ENCODE results near the gene GNAQ.
"Not testable (repeated sequence)": the region's sequence is repeated elsewhere in the genome, so short reads cannot be mapped to it uniquely, and the experiment has no call there.

The GNAQ gene

GRCh38 chr9:77759391-77759790 lies 272.2 kb downstream of the GNAQ start:
- no peak for DNase-seq

GRCh38 chr9:77756449-77756848 lies 275.2 kb downstream of the GNAQ start:
- no peak for DNase-seq

DNA sequence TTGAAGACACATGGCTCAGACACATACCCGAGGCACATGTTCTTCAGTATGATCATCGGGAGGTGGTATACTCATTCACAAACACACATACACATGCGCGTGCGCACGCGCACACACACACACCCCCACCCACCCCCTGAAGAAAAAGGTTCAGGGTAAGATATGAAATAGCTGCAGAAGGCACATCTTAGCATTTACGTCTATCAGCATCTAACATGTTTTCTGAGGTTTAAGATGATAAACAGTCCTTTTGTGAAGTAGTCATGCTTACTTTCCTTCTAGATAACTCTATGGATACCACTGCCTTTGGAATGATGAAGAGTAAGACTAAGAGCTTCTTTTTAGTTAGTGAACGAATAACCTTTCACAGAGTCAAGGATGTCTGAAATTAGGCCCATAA lies 278.4 kb downstream of the GNAQ start:
- DNase-seq = no peak

GRCh38 chr9:77752554-77752953 lies 279.1 kb downstream of the GNAQ start:
- DNase-seq = no peak

DNA sequence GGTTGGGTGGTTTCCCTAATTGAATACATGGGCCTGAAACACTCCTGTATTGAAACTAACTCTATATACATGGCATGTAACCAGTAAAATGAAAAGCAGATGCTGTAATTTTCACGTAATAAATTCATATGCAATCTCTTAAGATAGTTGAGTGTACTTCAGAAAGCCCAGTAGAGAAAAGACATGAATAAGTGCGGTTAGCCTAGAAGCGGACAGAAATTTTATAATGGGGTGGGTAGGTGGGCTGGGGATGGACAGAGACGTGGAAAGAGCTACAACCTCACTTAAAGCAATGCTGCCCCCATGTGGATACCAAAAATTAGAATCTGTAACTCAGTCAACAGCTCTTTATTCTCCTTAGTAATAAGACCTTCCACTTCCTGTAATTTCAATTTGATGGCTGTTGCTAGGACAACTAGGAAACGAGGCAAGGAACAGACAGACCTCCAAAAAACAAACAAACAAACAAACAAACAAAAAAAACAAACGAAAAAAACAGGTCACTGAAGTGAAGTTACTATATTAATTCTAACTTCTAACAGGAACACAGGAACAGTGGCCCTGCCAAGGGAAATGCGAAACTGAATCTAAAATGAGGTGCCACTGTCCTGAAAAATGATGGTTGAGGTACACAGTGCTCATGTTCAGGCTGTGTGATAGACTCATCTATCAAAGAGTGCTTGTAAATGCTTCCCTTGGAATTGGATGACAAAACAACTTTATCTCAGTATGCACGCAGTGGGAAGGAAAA lies 280.1 kb downstream of the GNAQ start:
- DNase-seq = peak; percentile 61 to 69

- DNase-seq = no peak
These were observed 280.6 kb downstream of the GNAQ start for GRCh38 chr9:77750981-77751340.

GRCh38 chr9:77750284-77750683 lies 281.3 kb downstream of the GNAQ start:
- DNase-seq = no peak

DNA sequence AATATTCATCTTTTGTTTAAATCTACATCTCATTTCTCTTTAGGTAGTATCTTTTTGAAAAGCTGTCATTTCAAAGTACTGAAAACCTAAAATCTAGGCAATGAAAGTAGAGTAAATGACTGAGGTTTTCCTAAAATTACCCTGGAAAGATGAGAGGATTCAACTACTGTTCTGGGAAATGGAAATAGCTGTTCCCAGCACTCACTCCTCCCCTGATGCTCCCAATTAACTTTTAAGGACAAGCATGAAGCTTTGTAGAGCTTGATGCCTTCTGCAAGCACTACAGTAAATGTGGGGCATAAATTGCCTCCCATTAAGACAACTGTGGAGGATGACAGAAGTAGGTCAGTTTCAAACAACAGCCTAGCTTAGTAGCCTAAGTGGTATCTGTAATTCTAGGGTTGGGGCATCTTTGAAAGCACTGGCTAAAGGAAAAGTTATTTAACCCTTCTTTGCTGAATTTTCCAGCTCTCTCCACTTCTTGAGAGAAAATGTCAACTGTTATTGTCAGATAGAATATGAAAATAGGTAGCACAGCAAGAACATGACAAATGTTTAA lies 283.3 kb downstream of the GNAQ start:
- no peak for DNase-seq

- DNase-seq = no peak
These were observed 284.4 kb downstream of the GNAQ start for GRCh38 chr9:77747163-77747562.

GRCh38 chr9:77744841-77745430 lies 286.7 kb downstream of the GNAQ start:
- DNase-seq = no peak

- no peak for DNase-seq
These were observed 288.2 kb downstream of the GNAQ start for GRCh38 chr9:77743386-77743785.

- no peak for DNase-seq
These were observed 292.7 kb downstream of the GNAQ start for GRCh38 chr9:77738932-77739331.

GRCh38 chr9:77735494-77735893 lies 296.1 kb downstream of the GNAQ start:
- no peak for DNase-seq

- DNase-seq = no peak
These were observed 299.7 kb downstream of the GNAQ start for GRCh38 chr9:77731930-77732329.

- DNase-seq = no peak
These were observed 300.5 kb downstream of the GNAQ start for GRCh38 chr9:77731008-77731698.

GRCh38 chr9:77729177-77729576 lies 302.4 kb downstream of the GNAQ start:
- no peak for DNase-seq

DNA sequence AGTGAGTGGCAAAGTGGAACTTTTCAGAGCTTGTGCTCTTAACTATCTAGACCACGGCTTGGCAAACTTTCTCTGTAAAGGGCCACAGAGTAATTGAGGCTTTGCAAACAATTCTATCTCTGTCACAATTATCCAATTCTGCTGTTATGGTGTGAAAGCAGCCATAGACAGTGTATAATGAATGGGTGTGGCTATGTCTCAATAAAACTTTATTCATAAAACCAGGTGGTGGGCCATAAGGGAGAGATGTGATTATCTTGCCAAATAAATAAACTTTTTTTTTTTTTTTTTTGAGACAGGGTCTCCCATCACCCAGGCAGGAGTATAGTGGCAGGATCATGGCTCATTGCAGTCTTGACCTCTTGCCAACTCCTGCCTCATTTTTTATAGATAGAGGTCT lies 304.8 kb downstream of the GNAQ start:
- DNase-seq = no peak

DNA sequence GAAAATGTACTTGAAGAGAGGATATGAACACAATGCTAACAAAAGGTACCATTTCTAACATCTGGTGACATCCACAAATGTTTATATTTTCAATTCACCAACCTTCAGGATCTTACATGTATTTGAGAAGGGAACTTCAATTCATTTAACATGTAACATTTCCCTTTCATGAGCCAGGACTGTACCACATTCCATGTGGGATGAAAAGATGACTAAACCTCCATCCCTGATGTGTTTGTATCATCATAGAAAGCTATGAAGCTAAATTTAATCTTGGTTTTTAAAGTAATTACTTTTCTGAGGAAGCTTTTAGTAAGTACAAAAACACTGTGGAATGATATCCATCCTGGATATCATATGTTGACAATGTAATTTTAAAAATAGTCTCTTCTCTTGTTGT lies 305.3 kb downstream of the GNAQ start:
- DNase-seq = no peak

- DNase-seq = no peak
These were observed 305.8 kb downstream of the GNAQ start for GRCh38 chr9:77725820-77726219.

DNA sequence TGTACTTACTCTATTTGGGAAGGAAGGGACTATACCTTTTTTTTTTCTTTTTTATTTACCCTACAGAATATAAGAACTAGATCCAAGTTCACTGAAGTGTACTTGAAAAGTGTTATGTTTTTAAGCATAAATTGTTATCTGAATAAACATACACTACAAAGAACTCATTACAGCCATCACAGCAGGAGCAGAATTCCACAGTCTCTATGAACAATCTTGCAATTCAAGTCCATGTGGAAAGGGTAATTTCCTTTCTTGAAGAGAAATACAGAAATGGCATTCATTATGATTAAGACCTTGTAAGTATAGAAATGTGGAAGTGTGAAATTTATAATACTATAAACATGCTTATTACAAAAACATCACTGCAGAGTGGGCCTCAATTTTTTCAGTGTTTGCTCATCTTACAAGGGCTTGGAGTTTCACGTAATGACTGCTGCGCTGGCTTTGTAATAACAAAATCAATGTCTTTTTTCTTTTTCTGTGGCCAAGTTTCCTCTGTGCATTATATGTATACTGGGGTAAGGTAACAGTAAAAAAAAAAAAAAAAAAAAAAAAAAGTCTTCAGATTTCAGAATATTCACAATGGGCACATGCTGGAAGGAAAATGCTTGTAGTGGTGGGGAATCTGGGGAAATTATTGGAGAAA lies 306.4 kb downstream of the GNAQ start:
- DNase-seq = no peak

DNA sequence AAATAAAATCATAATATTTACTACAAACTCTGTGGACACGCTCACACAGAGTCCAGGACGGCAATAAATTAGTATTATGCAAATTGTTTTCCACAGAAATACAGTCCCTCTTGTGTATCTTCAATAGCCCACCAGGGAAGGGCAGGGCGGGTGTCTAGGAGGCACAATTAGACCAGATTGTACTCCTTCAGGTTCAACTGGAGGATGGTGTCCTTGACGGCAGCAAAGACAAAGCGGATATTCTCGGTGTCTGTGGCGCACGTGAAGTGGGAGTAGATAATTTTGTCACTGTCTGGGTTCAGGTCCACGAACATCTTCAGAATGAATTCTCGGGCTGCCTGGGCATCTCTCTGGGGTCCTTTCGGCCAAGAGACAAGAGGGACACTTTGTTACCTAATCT lies 310.5 kb downstream of the GNAQ start:
- DNase-seq = not testable (repeated sequence)

DNA sequence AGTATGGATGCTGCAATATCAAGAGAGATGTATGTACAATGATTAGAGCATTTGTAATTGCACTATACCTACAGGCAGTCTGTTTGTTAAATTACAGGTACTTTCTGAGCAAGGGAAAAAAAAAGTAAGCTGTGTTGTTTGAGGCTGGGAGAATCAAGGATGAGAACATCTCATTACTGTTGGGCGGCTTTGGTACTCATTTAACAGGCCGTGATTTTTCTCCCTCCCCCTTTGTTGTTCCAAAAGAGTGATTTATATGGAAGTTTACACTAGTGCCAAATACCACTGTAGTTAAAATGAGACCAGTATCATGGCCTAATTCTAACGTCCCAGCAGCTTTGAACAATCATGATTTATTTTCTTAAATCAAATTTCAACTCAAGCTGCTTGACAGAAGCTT lies 312.3 kb downstream of the GNAQ start:
- no peak for DNase-seq

GRCh38 chr9:77718298-77718640 lies 313.3 kb downstream of the GNAQ start:
- not testable (repeated sequence) for DNase-seq

Measured in AML-193 (cell line).